SH-SY5Y (cell line): Measurements from ENCODE around the gene TPRKB.

Experiments used
- GATA2 ChIP-seq: IDR thresholded peaks from 2 replicates; pipeline ENCODE4 v1.6.1; 2011; ENCODE audit warnings: mild to moderate bottlenecking, low read depth, low read length
- GATA3 ChIP-seq: IDR thresholded peaks from 2 replicates; pipeline ENCODE4 v1.6.1; 2011; ENCODE audit warnings: low read depth, mild to moderate bottlenecking, low read length, moderate library complexity

DNA sequence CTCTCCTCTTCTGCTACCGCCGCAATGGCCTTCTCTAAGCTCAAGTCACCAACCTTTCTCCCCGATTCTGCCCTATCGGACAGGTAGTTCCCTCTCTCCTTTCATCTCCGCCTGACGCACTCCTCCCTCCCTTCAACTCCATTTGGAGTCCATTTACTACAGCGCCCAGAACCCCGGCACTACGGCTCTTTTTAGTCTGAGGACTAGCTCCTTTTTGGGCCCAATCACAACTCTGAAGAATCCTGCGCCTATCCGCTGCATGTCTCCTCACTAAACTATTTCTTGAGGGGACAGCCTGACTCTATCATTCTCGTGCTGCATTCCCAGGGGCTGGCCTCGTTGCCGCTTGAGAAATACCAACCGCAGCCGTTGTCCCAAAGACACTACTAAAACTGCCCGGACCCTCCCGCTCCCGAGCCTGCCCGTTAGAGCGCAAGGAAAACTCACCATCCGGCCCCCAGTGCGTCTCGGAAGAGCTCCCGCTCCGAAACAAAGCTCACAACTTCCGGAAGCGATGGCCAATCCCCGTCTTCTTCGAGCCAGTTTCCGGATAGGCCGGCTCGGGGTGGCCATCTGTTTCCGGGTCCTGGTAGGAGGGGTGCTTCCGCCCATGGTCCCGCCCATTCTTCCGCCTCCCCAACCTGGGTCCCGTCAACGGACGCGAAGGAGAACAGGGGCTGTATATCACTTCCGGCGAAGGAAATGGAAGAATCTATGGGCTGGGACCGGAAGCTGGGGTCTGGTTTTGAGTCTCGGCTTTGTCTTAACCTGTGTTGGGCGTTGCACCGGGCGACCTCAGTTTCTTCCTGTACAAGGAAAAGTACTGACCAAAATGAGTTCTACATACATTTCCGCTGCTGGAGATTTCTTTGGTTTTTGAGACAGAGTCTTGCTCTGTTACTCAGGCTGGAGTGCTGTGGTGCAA is at the start of gene TPRKB:
- TF ChIP-seq GATA3 (no peak), GATA2 (no peak)
